ENCODE data around the gene CLDN9.

GRCh38 chr16:3028716-3029319 is 16.1 kb downstream of the CLDN9 start:
- TF ChIP-seq POLR2AphosphoS5 (IDR thresholded peaks at IDR 0.05) (no peak), CTCF (IDR thresholded peaks at IDR 0.05) (no peak), POLR2A (IDR thresholded peaks at IDR 0.05) (no peak), EP300 (IDR thresholded peaks at IDR 0.05) (no peak)

Measured in gastroesophageal sphincter (tissue), 3 donors.